ENCODE results near the gene PPP5C.

PPP5C gene

DNA sequence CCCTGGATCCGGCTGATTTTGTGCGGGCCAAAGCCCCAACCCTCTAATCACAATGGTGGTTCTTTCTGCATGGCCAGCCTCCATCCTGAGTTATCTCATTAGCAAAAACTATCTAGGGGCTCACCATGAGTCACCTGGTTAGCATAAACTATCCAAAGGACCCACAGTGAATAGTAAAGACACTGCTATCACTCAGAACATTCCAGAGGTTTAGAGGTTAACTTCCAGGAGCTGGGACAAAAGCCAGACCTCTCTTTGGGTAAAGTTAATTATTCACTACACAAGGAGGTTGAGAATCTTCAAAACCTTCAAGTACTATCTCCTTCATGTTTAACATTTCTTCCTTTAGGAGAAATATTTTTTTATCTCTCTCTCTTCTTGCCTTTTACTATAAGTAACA, 18.8 kb upstream of the PPP5C start:
- Histone ChIP-seq H3K4me3 (no peak overlapping the region), H3K27ac (no peak overlapping the region)

DNA sequence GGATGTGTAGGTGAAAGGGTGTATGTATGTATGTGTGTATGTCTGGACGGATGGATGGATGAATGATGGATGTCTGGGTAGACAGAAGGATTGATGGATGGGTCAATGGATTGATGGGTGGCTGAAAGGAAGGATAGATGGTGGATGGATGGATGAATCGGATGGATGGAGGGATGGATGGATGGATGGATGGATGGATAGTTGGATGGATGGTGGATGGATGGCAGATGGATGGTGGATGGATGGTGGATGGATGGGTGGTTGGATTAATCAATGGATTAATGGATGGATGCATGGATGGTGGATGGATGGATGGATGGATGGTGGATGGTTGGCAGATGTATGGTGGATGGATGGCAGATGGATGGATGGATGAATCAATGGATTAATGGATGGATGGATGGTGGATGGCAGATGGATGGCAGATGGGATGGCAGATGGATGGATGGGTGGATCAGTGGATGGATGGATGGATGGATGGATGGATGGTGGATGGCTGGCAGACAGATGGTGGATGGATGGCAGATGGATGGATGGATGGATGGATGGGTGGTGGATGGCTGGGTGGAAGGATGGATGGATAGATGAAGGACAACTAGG, 16.5 kb upstream of the PPP5C start:
- Histone ChIP-seq H3K27ac (no peak overlapping the region), H3K4me3 (no peak overlapping the region)

DNA sequence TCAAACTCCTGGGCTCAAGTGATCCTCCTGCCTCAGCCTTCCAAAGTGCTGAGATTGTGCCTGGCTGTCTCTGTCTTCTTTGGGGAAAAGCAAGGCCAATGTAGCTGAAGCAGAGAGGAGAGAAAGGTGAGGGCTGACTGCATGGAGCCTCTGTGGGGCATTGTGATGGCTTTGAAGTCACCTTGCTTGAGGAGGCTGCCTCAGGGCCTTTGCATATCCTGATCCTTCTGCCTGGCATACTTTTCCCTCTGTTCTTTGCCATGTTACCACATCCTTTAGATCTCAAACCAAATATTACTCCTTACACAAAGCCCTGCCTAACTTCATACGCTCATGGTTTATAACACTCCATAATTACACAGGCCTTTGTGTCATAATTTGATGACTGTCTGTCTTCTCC, 9.4 kb upstream of the PPP5C start:
- Histone ChIP-seq H3K27ac (no peak overlapping the region), H3K4me3 (no peak overlapping the region)

DNA sequence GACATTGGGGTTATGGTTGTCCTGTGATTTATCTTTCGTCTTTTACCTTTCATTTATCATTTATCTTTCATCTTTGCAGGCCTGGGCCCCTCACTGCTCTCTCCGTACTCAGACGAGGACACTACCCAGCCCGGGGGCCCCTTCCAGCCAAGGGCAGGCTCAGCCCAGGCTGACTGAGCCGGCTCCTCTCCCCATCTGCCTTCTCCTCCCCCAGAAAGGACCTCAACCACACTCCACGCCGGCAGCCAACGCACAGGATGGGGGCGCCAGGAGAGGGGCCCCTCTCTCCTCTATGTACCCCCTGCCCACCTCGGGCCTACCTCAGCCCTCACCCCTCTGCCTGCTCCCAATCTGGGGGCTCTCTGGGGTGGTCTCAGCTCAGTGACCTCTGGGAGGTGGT, 7.4 kb upstream of the PPP5C start:
- no peak overlapping the region for H3K4me3 ChIP-seq
- no peak overlapping the region for H3K27ac ChIP-seq

DNA sequence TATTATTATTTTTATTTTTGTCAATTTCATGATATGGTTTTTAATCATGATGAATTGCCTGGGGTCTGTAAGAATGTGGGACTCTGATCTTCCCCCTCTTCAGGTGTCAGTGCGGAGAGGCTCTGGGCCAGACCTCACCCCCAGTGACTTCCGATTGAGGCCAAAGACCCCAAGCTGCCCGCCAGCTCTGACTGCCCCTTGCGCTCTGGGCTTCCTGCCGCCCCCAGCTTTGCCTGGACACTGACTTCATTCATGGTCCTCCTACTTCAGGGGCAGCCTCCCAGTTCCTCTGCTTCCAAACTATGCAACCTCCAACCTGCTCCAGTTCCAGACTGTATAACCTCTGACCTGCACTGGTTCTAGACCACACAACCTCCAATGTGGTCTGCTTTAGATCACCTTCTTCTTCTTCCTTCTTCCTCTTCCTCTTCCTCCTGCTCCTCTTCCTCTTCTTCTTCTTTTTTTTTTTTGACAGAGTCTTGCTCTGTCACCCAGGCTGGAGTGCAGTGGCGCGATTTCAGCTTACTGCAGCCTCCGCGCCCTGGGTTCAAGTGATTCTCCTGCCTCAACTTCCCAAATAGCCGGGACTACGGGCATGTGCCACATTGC, 6.7 kb upstream of the PPP5C start:
- Histone ChIP-seq H3K27ac (no peak overlapping the region), H3K4me3 (no peak overlapping the region)

DNA sequence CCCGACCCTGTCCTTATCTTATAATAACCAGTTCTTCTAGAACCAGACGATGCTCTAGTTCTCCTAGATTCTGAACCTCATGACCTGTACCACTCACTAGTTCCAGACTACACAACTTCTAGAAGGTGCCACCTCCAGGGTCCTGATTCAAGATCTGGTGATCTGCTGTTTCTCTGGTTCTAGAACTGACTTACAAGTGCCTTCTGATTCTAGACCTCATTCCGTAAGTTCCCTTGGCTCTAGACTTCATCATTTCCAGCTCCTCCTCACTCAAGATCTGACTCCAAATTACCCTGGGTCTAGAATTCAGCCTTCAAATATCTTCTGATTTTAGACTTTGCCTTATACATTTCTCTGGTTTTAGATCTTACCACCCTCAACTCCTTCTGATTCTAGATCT, 5.0 kb upstream of the PPP5C start:
- Histone ChIP-seq H3K4me3 (no peak overlapping the region), H3K27ac (no peak overlapping the region)

DNA sequence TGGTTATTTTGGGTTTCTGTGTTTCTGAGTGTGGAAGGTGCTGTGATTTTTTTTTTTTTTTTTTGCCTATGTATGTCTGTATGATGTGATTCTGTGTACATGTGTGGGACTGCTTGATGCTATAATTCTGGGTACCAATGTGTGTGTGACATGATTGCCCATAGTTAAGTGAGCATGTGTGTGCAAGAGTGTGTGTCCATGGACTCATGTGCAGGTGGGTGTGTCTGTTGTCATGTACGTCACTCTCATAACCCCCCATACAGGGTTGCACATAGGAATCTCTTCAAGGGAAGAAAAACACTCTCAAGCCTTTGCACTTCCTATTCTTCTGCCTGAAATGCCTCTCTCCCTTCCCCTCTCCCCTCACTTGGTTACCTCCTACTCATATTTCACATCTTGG, 2.5 kb upstream of the PPP5C start:
- H3K4me3 ChIP-seq: no peak overlapping the region
- no peak overlapping the region for H3K27ac ChIP-seq

DNA sequence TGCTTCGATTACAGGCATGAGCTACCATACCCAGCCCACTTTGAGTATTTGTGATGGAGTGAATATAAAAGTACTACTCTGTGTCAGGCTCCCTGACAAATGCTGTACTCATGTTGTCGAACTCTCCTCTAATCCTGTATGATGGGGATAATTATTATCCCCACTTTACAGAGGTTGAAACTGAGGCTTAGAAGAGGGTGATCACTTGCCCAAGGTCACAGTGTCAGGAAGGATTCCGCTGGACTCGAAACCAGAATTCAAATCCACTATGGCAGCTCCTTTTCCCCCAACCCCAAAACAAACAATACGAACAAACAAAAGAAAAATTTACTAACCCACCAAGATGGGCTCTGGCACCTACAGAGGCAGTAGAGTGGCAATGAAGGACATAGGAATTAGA, 1.7 kb upstream of the PPP5C start:
- H3K4me3 ChIP-seq: no peak overlapping the region
- no peak overlapping the region for H3K27ac ChIP-seq

DNA sequence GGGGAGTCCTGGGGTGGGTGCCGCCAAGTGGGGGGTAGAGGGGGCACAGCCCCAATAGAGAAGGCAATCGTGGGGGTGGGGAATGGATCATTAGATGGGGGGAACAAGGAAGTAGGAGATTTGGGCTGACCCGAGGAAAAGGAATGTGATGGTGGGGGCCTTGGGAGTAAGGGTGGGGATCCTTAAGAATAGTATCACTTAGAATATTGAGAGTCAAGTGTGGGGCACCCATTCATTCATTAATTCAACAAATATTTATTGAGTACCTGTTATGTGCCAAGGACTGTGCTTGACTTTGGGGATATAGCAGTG, 641 bp downstream of the PPP5C start:
- Histone ChIP-seq H3K27ac (peak overlapping the region in 18 of 21 experiments; percentile 75 to 98 (median 92)), H3K4me3 (peak overlapping the region; percentile 80 to 99 (median 93))

DNA sequence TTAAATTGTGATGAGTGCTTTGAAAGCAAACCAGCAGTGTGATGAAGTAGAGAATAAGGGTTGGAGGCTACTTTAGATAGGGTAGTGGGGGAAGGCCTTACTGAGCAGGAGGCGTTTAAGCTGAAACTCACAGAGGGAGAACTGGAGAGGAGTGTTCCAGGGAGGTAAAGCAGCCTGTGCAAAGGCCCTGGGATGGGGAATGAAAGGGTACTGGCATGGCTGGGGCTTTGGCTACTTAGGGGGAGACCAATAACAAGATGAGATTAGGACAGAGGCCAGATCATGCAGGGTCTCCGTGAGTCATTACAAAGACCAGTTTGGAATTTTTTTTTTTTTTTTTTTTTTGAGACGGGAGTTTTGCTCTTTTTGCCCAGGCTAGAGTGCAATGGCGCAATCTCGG, 1.1 kb downstream of the PPP5C start:
- no peak overlapping the region for H3K27ac ChIP-seq
- peak overlapping the region in 5 of 7 experiments; percentile 80 to 99 (median 93) for H3K4me3 ChIP-seq

DNA sequence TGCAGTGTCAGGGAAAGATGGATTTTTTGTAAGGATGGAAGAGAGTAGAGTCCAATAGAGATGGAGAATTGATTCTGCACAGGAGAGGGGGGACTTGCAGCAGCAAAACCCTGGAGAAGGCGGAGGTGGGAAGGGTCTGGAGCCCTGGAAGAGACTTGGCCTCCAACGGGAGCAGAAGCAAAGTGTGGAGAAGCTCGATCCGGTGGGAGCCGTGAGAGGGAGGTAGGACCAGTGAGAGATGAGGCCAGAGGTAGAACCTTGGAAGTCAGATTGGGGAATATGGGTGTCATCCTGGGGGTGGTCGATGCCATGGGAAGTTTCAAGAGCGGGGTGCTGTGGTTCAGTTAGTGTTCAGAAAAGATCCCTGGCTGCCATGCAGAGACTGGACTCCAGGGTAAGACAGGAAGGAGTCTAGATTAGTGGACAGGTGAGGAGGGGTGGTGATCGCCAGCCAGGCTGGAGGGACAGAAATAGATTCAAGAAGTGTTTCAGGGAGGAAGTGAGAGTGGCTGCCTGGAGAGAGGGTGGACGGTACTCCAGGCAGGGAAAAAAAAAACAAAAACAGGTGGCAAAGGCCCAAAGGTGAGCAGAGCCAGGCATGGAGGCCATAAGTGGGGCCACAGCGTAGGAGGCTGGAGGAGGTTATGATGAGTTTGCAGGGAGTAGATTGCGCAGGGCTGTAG, 2.6 kb downstream of the PPP5C start:
- peak overlapping the region in 19 of 21 experiments; percentile 5 to 88 (median 74) for H3K27ac ChIP-seq

DNA sequence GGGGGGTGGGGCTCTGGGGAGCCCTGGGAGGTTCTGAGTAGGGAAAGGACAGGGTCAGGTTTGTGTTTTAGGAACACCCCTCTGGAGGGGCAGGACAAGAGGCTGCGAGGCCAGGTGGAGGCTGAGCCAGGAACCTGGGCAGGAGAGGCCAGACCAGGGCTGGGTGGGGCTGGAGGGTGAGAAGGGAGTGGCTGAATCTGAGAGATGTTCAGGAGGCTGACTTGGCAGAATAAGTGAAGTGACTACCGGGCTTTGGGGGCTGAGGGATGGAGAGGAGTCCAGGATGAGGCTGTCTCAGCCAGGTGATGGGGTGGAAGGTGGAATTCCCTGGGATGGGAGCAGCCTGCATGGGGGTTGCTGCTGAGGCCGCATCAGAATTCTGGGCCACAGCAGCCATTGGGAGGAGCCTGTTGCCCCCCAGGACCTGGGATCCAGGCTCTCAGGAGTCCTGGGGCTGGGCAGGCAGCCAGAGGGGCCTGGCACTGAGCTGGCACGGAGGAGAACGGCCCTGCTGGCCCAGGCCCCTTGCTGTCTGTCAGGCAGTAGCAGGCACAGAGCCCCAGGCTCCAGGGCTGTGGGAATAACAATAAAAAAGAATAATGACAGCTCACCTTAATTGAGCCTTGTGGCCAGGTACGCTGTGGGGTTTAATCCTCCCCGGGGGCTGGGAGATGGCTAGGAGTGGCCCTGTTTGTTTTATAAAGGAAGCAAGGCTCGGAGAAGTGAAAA, 3.3 kb downstream of the PPP5C start:
- H3K4me3 ChIP-seq: no peak overlapping the region
- peak overlapping the region in 20 of 21 experiments; percentile 5 to 88 (median 74) for H3K27ac ChIP-seq

More for the DNA sequence above, 2.6 kb downstream of the PPP5C start:
- H3K4me3 ChIP-seq: no peak overlapping the region

DNA sequence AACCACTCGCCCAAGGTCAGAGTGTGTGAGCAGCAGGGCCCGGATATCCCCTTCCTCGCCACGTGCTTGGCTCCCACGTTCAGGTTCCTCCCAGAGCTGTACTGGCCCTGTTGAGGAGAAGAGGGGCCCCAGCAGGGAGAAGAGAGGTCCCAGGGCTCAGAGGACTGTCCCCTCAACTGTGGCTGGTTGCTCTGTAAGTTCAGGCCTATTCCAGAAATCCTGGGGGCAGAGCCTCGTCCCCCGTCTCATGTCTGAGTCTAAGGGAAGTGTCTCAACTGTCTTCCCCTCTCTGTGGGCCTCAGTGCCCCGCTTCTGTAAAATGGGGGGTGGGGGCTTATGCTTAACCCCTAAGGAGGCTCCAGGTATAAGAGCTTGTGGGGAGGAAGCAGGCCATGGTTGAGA, 3.9 kb downstream of the PPP5C start:
- no peak overlapping the region for H3K4me3 ChIP-seq
- peak overlapping the region in 20 of 21 experiments; percentile 5 to 88 (median 74) for H3K27ac ChIP-seq

DNA sequence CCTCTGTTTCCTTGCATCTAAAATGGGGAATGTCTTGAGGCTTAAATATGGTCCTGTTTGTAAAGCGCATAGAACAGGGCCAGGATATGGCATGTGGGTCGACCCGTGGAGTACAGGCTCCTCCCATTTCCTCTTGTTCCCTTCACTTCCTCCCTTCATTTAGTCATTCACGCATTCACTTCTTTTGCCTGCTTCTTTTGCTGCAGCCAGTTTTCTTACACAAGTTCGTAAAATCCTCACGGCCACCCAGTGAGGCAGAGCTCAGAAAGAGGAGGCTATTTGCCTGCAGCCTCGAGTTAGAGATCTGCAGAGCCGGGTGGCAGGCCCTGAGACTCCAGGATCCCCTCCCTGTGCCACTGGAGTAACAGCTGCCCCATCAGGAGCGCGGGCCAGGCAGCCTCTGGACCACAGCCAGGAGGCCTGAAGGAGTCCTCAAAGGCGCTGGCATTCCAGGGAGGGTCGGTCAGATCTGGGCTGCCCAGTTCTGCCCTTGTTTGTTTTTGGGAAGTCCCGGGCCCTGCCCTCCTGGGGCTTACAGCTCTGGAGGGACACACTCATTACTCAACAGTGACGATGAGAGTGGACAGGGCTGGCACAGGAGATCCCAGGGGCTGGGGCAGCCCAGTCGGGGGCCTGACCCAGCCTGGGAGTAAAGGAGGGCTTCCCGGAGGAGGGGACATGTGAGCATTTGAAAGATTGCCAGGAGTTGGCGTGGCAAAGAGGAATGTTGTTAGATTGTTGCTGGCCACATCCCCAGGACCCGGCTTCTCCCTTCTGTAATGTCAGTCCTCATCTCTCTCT, 4.6 kb downstream of the PPP5C start:
- Histone ChIP-seq H3K27ac (peak overlapping the region in 20 of 21 experiments; percentile 59 to 88 (median 74)), H3K4me3 (no peak overlapping the region)

DNA sequence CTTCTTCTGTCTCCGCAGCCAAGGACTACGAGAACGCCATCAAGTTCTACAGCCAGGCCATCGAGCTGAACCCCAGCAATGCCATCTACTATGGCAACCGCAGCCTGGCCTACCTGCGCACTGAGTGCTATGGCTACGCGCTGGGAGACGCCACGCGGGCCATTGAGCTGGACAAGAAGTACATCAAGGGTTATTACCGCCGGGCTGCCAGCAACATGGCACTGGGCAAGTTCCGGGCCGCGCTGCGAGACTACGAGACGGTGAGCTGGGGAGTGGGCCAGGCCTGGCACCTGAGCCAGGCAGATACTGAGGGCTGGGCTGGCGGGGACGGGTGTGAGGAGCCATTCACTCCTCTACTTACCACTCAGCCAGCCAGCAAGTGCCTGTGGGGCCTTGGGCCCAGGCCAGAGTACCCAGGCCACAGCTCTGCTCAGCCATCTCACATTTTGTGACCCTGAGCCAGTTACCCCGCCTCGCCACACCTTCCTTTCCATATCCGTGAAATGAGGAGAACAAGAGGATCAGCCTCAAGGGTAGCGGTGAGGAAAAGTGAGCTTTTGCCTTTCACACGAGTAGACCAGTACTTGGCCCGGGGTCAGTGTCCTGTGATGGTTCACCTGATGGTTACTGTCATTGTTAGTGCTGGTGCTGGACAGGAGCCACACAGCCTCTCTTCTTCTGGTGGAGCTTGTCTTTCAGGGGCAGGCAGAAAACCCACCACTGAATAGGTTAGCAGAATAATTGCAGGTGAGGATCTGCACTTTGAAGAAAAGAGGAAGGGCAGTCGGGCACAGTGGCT, 7.0 kb downstream of the PPP5C start:
- H3K4me3 ChIP-seq: no peak overlapping the region
- H3K27ac ChIP-seq: peak overlapping the region in 1 of 21 experiments; percentile 45

DNA sequence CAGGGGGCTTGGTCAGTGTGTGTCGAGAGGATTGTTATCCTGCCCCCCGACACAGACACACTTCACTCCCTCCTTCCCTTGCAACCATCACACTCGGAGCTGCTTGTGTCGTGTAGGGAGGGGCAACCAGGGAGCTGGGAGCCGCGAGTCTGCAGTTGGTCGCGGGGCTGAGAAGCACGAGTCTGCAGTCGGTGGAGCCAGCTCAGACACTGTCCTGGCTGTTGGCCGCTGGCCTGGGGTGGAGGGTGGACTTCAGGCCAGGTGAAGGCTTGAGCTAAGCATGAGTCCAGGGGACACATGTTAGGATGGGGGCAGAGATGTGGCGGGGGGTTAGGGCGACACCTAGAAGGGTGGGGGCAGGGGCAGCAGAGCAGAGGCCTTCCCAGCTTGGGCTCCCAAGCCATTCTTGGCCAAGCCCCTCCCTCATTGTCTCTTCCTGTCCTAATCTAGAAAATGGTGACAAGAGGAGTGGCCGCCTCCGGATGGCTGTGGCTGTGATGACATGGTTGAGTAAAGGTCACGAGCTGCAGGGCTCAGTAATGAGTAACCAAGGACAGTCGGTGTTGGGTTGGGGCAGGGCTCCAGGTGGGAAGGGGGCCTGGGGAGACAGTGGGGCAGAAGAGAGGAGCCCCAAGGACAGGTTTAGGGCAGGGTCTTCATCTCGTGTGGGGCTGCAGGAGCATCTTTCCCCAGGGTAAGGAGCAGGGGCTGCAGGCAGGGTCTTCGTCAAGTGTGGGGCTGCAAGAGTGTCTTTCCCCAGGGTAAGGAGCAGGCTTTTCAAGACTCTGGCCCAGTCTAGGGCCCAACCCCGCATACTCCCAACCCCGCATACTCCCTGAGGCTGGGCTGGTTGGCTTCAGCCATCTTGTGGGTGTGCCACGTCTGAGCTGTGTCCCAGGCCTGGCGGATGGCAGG, 8.6 kb downstream of the PPP5C start:
- peak overlapping the region in 2 of 21 experiments; percentile 4 to 26 for H3K27ac ChIP-seq
- no peak overlapping the region for H3K4me3 ChIP-seq

DNA sequence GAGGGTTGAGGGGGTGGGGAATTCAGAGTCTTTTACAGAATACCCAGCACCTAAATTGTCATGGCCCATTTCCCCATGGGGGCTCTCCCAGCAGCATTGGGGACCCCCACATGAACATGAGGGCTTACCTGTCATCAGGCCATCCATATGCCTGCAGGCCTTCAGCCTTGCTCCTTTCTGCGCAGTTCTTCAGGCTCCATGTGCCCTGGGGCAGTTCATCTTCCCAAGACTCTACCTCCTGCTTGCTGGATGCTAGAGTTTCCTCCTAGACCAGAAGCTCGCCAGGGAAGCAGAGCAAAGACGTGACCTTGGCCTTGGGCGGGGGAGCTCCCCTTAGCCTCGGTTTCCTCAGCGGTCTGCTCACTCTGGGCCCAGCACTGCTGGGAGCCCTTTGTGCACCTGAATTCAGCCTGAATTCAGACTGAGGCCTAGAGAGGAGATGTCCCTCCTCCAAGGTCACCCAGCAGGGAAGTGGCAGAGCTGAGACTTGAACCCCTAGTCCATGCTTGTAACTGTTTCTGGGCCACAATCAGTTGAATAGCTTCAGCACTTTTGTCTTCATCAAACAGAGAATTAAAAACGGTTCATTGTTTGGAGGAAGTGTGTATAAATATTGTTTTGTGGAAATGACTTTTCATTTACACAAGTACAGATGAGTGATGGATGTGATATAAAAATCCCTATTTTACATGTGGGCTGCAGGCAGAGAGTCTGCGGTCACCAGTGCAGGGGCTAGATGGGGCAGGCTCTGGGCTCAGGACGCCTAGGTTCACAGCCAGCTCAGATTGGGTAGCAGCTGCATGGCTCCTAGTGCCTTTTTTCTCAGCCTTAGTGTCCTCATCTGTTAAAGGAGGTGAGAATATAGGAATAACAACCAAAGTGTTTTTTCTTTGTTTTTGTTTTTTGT, 9.5 kb downstream of the PPP5C start:
- H3K4me3 ChIP-seq: no peak overlapping the region
- no peak overlapping the region for H3K27ac ChIP-seq
